Ovary (tissue), 9 donors: Measurements from ENCODE around the gene NKX6-2. TPM values are rescaled to one million over a fixed set of nuclear protein-coding genes. Genes with fewer than 3 reads are reported as not detected.

Source experiments
- DNase-seq, 5 donors: peaks; one replicate each; pipeline ENCODE4 v3.0.0-alpha.2; 2019 to 2020
- H3K27ac ChIP-seq, 2 donors: fragments of 200-600 bp; one replicate each; pipeline versions ENCODE4 v1.5.1 to v1.8.0; 2019 to 2022
- H3K27me3 ChIP-seq: fragments of 200-600 bp; one replicate; pipeline ENCODE4 v1.8.0; 2022
- H3K36me3 ChIP-seq: fragments of 200-600 bp; sonication (generic); one replicate; pipeline ENCODE4 v1.5.1; 2019
- H3K4me1 ChIP-seq: one replicate; pipeline ENCODE4 v1.8.1; 2013; ENCODE audit warnings: mild to moderate bottlenecking, moderate library complexity; ENCODE audit not compliant: insufficient read depth
- H3K4me3 ChIP-seq: fragments of 200-600 bp; sonication (generic); one replicate; pipeline ENCODE4 v1.5.1; 2017
- H3K9me3 ChIP-seq, 2 donors: fragments of 200-600 bp in 1 of 2; sonication (generic) in 1 of 2; one replicate each; pipeline versions ENCODE4 v1.5.1 to v1.8.1; 2013 to 2019; ENCODE audit warnings: mild to moderate bottlenecking in 1 of 2, moderate library complexity in 1 of 2
- CTCF ChIP-seq, 3 donors: fragments of 450-650 bp in 2 of 3; fragments of 200-600 bp in 1 of 3; IDR thresholded peaks; one replicate each; pipeline versions ENCODE4 v1.5.1 to v1.8.0; 2016 to 2022; ENCODE audit warnings: antibody characterized with exemption in 3 of 3, mild to moderate bottlenecking in 1 of 3
- EP300 ChIP-seq: sonication (generic); formaldehyde crosslinking; IDR thresholded peaks from one replicate; pipeline ENCODE4 v1.6.1; 2017; ENCODE audit warnings: antibody characterized with exemption
- POLR2A ChIP-seq: fragments of 450-650 bp; IDR thresholded peaks from one replicate; pipeline ENCODE4 v1.6.1; 2017; ENCODE audit warnings: antibody characterized with exemption, mild to moderate bottlenecking, moderate library complexity
- WGBS, 3 donors: extraction: QIAGEN DNeasy Blood & Tissue Kit in 1 of 3; methylation state at CpG; one replicate each; pipeline versions ENCODE4 v1.1.5 to v1.1.7; 2013 to 2017; 5-methylcytosine and 5-hydroxymethylcytosine counted together
- intact Hi-C, 4 donors: fragments of 100-400 bp; cut with DNase I; formaldehyde crosslinking; loops; one replicate each; pipeline versions ENCODE4 v1.11.0 to v1.15.1; 2022 to 2023
- polyA plus RNA-seq, 2 donors: library from polyadenylated mRNA; stranded (reverse); fragments of 200-250 nt in 1 of 2; fragments of 350-450 nt in 1 of 2; fragmentation: Illumina TruSeq in 1 of 2; extraction: RNeasy Lipid Tissue Mini Kit (QIAGEN cat#74804) in 1 of 2; gene quantifications; one replicate each; pipeline ENCODE4 v1.2.3, GENCODE V29; 2013 to 2014
- total RNA-seq, 7 donors: library from RNA; depleted of rRNA in 2 of 7; stranded (reverse); fragments of >200 nt in 2 of 7; fragmentation: NEBNext Ultra II Directional in 3 of 7; extraction: Animal tissue kit (Norgen Biotek cat#: 25700) in 3 of 7; gene quantifications; one replicate each; pipeline versions ENCODE4 v1.1.0 to v1.2.4, GENCODE V29; 2016 to 2023
- donor health status: DM: no; HTN: no; CAD: no; lungs with moderate emphysema.
- donor health status: DM: no; HTN: no; CAD: no.
- donor health status: Bipolar disorder and iron deficiency.
- donor health status: DM: yes; HTN: yes; CAD: no.
- donor health status: DM: no; HTN: no; CAD: no.
- donor health status: DM: yes; HTN: yes; CAD: no.

The NKX6-2 gene
- total and polyA plus RNA-seq, 9 donors, result not detected

- DNase-seq, result no peak
- Histone ChIP-seq H3K27ac (no peak overlapping the region), H3K27me3 (no peaks in the 10 kb centered on the region), H3K4me3 (no peak overlapping the region), H3K9me3 (no peaks in the 10 kb centered on the region), H3K36me3 (no peaks in the 10 kb centered on the region), H3K4me1 (no peaks in the 10 kb centered on the region)
- WGBS, 3 donors, result 28 to 39% (median 39%) methylated on average over 21 of the region's 21 CpGs
- intact Hi-C loops, result no loop called here
- TF ChIP-seq CTCF (IDR thresholded peaks at IDR 0.05) (no peak), POLR2A (no peak), EP300 (no peak)
Measured at GRCh38 chr10:132805599-132805998, 19.7 kb upstream of the NKX6-2 start.

- no peaks in the 10 kb centered on the region for H3K27me3 ChIP-seq
- H3K9me3 ChIP-seq, result no peaks in the 10 kb centered on the region
- intact Hi-C loops, result no loop called here
- 74 to 78% (median 77%) methylated on average over 23 of the region's 23 CpGs for WGBS, 3 donors
- H3K36me3 ChIP-seq, result no peaks in the 10 kb centered on the region
- no peaks in the 10 kb centered on the region for H3K4me1 ChIP-seq
- DNase-seq, result no peak
- TF ChIP-seq CTCF (IDR thresholded peaks at IDR 0.05) (no peak), POLR2A (no peak), EP300 (no peak)
- H3K27ac ChIP-seq, result no peak overlapping the region
- H3K4me3 ChIP-seq, result no peak overlapping the region
Measured at GRCh38 chr10:132804785-132805426, 19.0 kb upstream of the NKX6-2 start.

GRCh38 chr10:132804287-132804686 lies 18.3 kb upstream of the NKX6-2 start:
- 88 to 95% (median 93%) methylated on average over 11 of the region's 11 CpGs for WGBS, 3 donors
- DNase-seq, result no peak
- TF ChIP-seq POLR2A (no peak), EP300 (no peak), CTCF (IDR thresholded peaks at IDR 0.05) (no peak)
- intact Hi-C loops, result no loop called here
- Histone ChIP-seq H3K27ac (no peak overlapping the region), H3K36me3 (no peaks in the 10 kb centered on the region), H3K4me1 (no peaks in the 10 kb centered on the region), H3K27me3 (no peaks in the 10 kb centered on the region), H3K4me3 (no peak overlapping the region), H3K9me3 (no peaks in the 10 kb centered on the region)

GRCh38 chr10:132803416-132804210 lies 17.7 kb upstream of the NKX6-2 start:
- TF ChIP-seq CTCF (IDR thresholded peaks at IDR 0.05), result no peak
- no peak for TF ChIP-seq EP300
- no peak for TF ChIP-seq POLR2A
- Histone ChIP-seq H3K4me1 (no peaks in the 10 kb centered on the region), H3K27me3 (no peaks in the 10 kb centered on the region), H3K36me3 (no peaks in the 10 kb centered on the region), H3K4me3 (no peak overlapping the region), H3K27ac (no peak overlapping the region), H3K9me3 (no peaks in the 10 kb centered on the region)
- WGBS, 3 donors, result 83 to 87% (median 85%) methylated on average over 34 of the region's 34 CpGs
- no peak for DNase-seq
- intact Hi-C loops, result no loop called here
